Spleen (tissue), 13 donors: Measurements from ENCODE around the gene CHST5. TPM values are rescaled to one million over a fixed set of nuclear protein-coding genes. Genes with fewer than 3 reads are reported as not detected.

Source experiments
- DNase-seq: peaks from one replicate; pipeline ENCODE4 v3.0.0-alpha.2; 2020
- H3K27ac ChIP-seq, 8 donors: fragments of 200-600 bp; sonication (generic) in 7 of 8; 1 replicate in 4 of 8; 2 replicates in 4 of 8; pipeline versions ENCODE4 v1.5.0 to v1.8.0; 2016 to 2021; ENCODE audit warnings: inconsistent platforms in 4 of 8, mild to moderate bottlenecking in 4 of 8, moderate library complexity in 1 of 8
- H3K27me3 ChIP-seq, 7 donors: fragments of 200-600 bp; sonication (generic) in 6 of 7; replicated peaks in 1 of 7; 1 replicate in 4 of 7; 2 replicates in 3 of 7; pipeline versions ENCODE4 v1.5.0 to v1.8.0; 2016 to 2021; ENCODE audit warnings: inconsistent platforms in 3 of 7, mild to moderate bottlenecking in 1 of 7
- H3K36me3 ChIP-seq, 6 donors: fragments of 200-600 bp; sonication (generic) in 5 of 6; 1 replicate in 4 of 6; 2 replicates in 2 of 6; pipeline versions ENCODE4 v1.5.0 to v1.8.0; 2016 to 2021; ENCODE audit warnings: inconsistent platforms in 2 of 6
- H3K4me1 ChIP-seq, 6 donors: fragments of 200-600 bp; sonication (generic) in 5 of 6; 1 replicate in 3 of 6; 2 replicates in 3 of 6; pipeline versions ENCODE4 v1.5.0 to v1.8.0; 2016 to 2021; ENCODE audit warnings: inconsistent platforms in 3 of 6
- H3K4me3 ChIP-seq, 8 donors: fragments of 200-600 bp; sonication (generic) in 7 of 8; 1 replicate in 4 of 8; 2 replicates in 4 of 8; pipeline versions ENCODE4 v1.5.0 to v1.8.0; 2016 to 2021; ENCODE audit warnings: inconsistent platforms in 4 of 8, mild to moderate bottlenecking in 4 of 8, moderate library complexity in 2 of 8
- H3K9me3 ChIP-seq, 8 donors: fragments of 200-600 bp; sonication (generic) in 7 of 8; 1 replicate in 4 of 8; 2 replicates in 4 of 8; pipeline versions ENCODE4 v1.5.0 to v1.8.0; 2016 to 2021; ENCODE audit warnings: inconsistent platforms in 4 of 8
- POLR2A ChIP-seq, 3 donors: fragments of 450-650 bp; IDR thresholded peaks; one replicate each; pipeline ENCODE4 v1.5.1; 2017; ENCODE audit warnings: antibody characterized with exemption in 3 of 3, mild to moderate bottlenecking in 1 of 3
- POLR2AphosphoS5 ChIP-seq, 3 donors: sonication (generic); formaldehyde crosslinking; IDR thresholded peaks; one replicate each; pipeline ENCODE4 v1.5.1; 2017; ENCODE audit warnings: antibody characterized with exemption in 3 of 3
- WGBS, 5 donors: extraction: QIAGEN DNeasy Blood & Tissue Kit in 3 of 5; methylation state at CpG; one replicate each; pipeline versions ENCODE4 v1.1.5 to v1.1.7; 2013 to 2018; 5-methylcytosine and 5-hydroxymethylcytosine counted together
- intact Hi-C: fragments of 100-400 bp; cut with DNase I; formaldehyde crosslinking; loops from one replicate; pipeline ENCODE4 v1.15.0; 2023; ENCODE audit warnings: low total_unique reads
- long read RNA-seq, 2 donors: transcript quantifications; one replicate each; lab custom pipeline, GENCODE V29; 2026
- polyA plus RNA-seq, 3 donors: library from polyadenylated mRNA; stranded (reverse); fragments of 200-250 nt; gene quantifications; one replicate each; pipeline ENCODE4 v1.2.1, GENCODE V29; 2013
- total RNA-seq, 7 donors: library from RNA; depleted of rRNA in 3 of 7; stranded (reverse); fragments of >200 nt in 3 of 7; fragmentation: NEBNext Ultra II Directional in 4 of 7; extraction: Animal tissue kit (Norgen Biotek cat#: 25700) in 4 of 7; gene quantifications; one replicate each; pipeline versions ENCODE4 v1.1.0 to v1.2.1, GENCODE V29; 2016 to 2021
- TF ChIP-seq, protein P1 (sequence below), 11 experiments: fragments of 200-600 bp in 7 of 11; fragments of 450-650 bp in 4 of 11; sonication (generic) in 4 of 11; IDR thresholded peaks in 8 of 11; conservative IDR thresholded peaks in 3 of 11; 1 replicate in 7 of 11; 2 replicates in 4 of 11; pipeline versions ENCODE4 v1.4.0 to v1.8.0; 2016 to 2021; ENCODE audit warnings: antibody characterized with exemption in 11 of 11, inconsistent platforms in 4 of 11, mild to moderate bottlenecking in 1 of 11
- donor health status: healthy with polysubstance abuse.
- donor health status: DM: no; HTN: no; CAD: no; lungs with moderate emphysema.
- donor health status: DM: no; HTN: no; CAD: no.
- donor health status: Bipolar disorder and iron deficiency.
- donor health status: healthy.
- donor health status: DM: no; HTN: no; CAD: no.
- donor health status: DM: yes; HTN: yes; CAD: no.

The CHST5 gene
- total RNA-seq (under 1 TPM in 2 of 7 donors, not detected in 5; 0.18 to 0.20 TPM), polyA plus RNA-seq (under 1 TPM; 0.03 to 0.07 (median 0.06) TPM)
- long read RNA-seq, donor 1 = 0 reads
- long read RNA-seq, donor 2 = 0 reads

DNA sequence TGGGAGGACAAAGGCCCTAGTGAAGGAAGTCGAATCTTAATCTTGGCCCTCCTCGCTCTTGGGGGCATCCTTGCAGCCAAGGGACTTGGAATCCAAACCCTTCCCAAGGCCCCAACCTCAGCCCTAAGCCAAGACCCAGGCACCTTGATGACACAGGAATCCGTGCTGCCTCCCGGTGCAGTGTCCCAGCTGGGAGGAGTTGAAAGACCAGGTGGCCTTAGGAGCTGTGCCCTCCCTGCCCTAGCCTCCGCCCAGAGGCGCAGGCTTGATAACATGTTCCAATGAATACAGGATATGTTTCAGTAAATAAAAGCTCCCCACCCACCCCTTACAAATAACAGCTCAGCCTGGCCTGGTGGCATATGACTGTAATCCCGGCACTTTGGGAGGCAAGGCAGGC lies at the start of gene CHST5:
TSS of gene CHST5 (minus strand) at position 208 of the 400 bp plus-strand sequence. CDS start 5,724 bp downstream, outside the sequence.
- WGBS, 5 donors = 86 to 95% (median 93%) methylated on average over 6 to 7 of the region's 7 CpGs
- Histone ChIP-seq H3K27me3 (no peaks in the 10 kb centered on the region), H3K27ac (no peak within 1 kb of the TSS), H3K4me3 (no peak within 1 kb of the TSS), H3K9me3 (no peaks in the 10 kb centered on the region), H3K4me1 (no peaks in the 10 kb centered on the region), H3K36me3 (no peaks in the 10 kb centered on the region)
- no peak for TF ChIP-seq POLR2AphosphoS5 (IDR thresholded peaks at IDR 0.05)
- TF ChIP-seq POLR2A (IDR thresholded peaks at IDR 0.05) = no peak
- TF ChIP-seq, protein P1, sequence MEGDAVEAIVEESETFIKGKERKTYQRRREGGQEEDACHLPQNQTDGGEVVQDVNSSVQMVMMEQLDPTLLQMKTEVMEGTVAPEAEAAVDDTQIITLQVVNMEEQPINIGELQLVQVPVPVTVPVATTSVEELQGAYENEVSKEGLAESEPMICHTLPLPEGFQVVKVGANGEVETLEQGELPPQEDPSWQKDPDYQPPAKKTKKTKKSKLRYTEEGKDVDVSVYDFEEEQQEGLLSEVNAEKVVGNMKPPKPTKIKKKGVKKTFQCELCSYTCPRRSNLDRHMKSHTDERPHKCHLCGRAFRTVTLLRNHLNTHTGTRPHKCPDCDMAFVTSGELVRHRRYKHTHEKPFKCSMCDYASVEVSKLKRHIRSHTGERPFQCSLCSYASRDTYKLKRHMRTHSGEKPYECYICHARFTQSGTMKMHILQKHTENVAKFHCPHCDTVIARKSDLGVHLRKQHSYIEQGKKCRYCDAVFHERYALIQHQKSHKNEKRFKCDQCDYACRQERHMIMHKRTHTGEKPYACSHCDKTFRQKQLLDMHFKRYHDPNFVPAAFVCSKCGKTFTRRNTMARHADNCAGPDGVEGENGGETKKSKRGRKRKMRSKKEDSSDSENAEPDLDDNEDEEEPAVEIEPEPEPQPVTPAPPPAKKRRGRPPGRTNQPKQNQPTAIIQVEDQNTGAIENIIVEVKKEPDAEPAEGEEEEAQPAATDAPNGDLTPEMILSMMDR (IDR thresholded peaks at IDR 0.05 in 8 of 11, conservative IDR thresholded peaks at IDR 0.05 in 3 of 11) = no peak
- intact Hi-C loops = no loop called here
- no peak for DNase-seq

DNA sequence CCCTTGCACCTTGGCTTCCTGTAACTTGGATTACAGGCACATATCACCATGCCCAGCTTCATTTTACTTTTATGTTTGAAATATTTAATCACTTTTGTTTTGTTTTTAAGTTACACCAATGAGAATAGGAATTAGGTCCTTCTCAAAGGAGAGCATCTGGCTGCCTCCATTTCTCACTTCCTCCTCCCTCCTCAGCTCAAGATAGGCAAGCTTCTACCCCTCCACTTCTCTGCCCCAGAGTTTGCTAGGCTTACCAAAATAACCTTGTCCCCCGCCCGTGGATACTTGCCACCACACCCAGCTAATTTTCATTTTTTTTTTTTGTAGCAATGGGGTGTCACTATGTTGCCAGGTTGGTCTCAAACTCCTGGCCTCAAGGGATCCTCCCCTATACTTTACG lies 48.2 kb upstream of the CHST5 start:
- 50 to 75% (median 58%) methylated on average over 3 of the region's 3 CpGs for WGBS, 5 donors
- peaks cover 0 to 57% (median 8%) of the 10 kb centered on the region in 6 donors for H3K36me3 ChIP-seq
- DNase-seq = no peak
- H3K4me3 ChIP-seq = no peak overlapping the region
- H3K4me1 ChIP-seq = peaks cover 0 to 19% (median 0%) of the 10 kb centered on the region in 6 donors
- no peak for TF ChIP-seq POLR2A (IDR thresholded peaks at IDR 0.05)
- no peak overlapping the region for H3K27ac ChIP-seq
- H3K27me3 ChIP-seq = no peaks in the 10 kb centered on the region
- no peaks in the 10 kb centered on the region for H3K9me3 ChIP-seq
- intact Hi-C loops = no loop called here

DNA sequence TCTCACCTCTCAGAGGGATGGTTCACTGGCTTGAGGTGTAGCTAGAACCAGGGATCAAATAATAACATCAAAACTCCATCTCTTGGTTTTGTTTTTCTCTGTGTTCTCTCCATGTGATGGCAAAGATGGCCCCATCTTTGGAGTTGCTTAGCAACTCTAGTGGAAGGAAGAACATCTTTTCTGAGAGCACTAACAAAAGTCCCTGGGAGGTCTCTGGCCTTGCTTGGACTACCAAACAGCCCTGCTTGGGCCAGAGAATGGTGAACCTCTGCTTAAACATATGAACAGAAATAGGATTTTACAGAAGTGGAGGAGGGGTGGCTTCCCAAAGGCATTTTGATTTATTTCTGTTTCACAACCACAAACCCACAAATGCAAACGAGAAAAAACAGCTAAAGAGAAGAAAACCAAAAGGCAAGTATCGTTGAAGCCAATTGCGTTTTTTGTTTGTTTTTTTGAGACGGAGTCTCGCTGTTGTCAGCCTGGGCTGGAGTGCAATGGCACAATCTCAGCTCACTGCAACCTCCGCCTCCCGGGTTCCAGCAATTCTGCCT lies 43.5 kb upstream of the CHST5 start:
- intact Hi-C loops = no loop called here
- H3K36me3 ChIP-seq = peaks cover 0 to 73% (median 51%) of the 10 kb centered on the region in 6 donors
- H3K4me3 ChIP-seq = no peak overlapping the region
- H3K4me1 ChIP-seq = peaks cover 0 to 46% (median 14%) of the 10 kb centered on the region in 6 donors
- H3K27ac ChIP-seq = no peak overlapping the region
- no peaks in the 10 kb centered on the region for H3K27me3 ChIP-seq
- no peak for DNase-seq
- H3K9me3 ChIP-seq = no peaks in the 10 kb centered on the region
- 50 to 63% (median 55%) methylated on average over 7 of the region's 7 CpGs for WGBS, 5 donors
- no peak for TF ChIP-seq POLR2A (IDR thresholded peaks at IDR 0.05)
- TF ChIP-seq, protein P1 (IDR thresholded peaks at IDR 0.05 in 8 of 11, conservative IDR thresholded peaks at IDR 0.05 in 3 of 11) = no peak
- no peak for TF ChIP-seq POLR2AphosphoS5 (IDR thresholded peaks at IDR 0.05)

DNA sequence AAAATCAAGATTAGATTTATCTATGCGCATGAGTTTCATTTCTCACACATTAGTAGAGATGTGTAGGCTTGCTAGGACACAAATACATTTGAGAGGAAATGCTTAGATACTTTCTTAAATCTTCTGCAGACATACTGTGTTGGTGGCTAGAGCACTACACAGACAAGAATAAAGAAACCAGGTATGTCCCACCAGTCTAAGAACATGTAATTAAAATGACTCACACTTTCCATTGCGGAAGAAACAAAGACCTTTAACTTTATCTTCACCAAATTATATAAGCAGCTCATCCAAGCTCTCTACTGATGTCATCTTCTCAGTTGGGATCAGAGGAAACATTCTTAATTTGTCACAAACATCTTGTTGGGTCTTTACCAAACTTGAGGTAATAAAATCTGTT lies 42.8 kb upstream of the CHST5 start:
- Histone ChIP-seq H3K4me3 (no peak overlapping the region), H3K36me3 (peaks cover 0 to 79% (median 58%) of the 10 kb centered on the region in 6 donors), H3K27me3 (no peaks in the 10 kb centered on the region), H3K4me1 (peaks cover 0 to 46% (median 18%) of the 10 kb centered on the region in 6 donors), H3K9me3 (no peaks in the 10 kb centered on the region), H3K27ac (no peak overlapping the region)
- DNase-seq = no peak
- WGBS, 5 donors = 94 to 99% (median 96%) methylated on average over 2 of the region's 2 CpGs
- TF ChIP-seq, protein P1 (IDR thresholded peaks at IDR 0.05 in 8 of 11, conservative IDR thresholded peaks at IDR 0.05 in 3 of 11) = no peak
- TF ChIP-seq POLR2AphosphoS5 (IDR thresholded peaks at IDR 0.05) (no peak), POLR2A (IDR thresholded peaks at IDR 0.05) (no peak)
- intact Hi-C loops = no loop called here
